H9 (cell line): ENCODE results near the gene STXBP5L. TPM values are rescaled to one million over a fixed set of nuclear protein-coding genes. Genes with fewer than 3 reads are reported as not detected.

ENCODE experiments used
- DNase-seq: peaks from one replicate; pipeline ENCODE4 v3.0.0-alpha.2; 2017
- H2AFZ ChIP-seq: one replicate; pipeline ENCODE4 v1.6.1; 2013; ENCODE audit warnings: mild to moderate bottlenecking, low read length, control low read depth, moderate library complexity
- H2AK5ac ChIP-seq: 2 replicates; pipeline ENCODE4 v1.6.1; 2013; ENCODE audit warnings: low read length, control low read depth, mixed read lengths; ENCODE audit not compliant: insufficient read length
- H2BK120ac ChIP-seq: one replicate; pipeline ENCODE4 v1.6.1; 2013; ENCODE audit warnings: low read depth, mild to moderate bottlenecking, low read length, control low read depth, inconsistent platforms; ENCODE audit not compliant: poor library complexity, severe bottlenecking
- H2BK12ac ChIP-seq: 2 replicates; pipeline ENCODE4 v1.6.1; 2013; ENCODE audit warnings: low read length, control low read depth, mixed read lengths, low read depth; ENCODE audit not compliant: insufficient read length
- H2BK15ac ChIP-seq: 2 replicates; pipeline ENCODE4 v1.6.1; 2013; ENCODE audit warnings: low read depth, low read length, control low read depth
- H2BK20ac ChIP-seq: one replicate; pipeline ENCODE4 v1.6.1; 2013; ENCODE audit warnings: low read depth, mild to moderate bottlenecking, low read length, control low read depth, inconsistent platforms; ENCODE audit not compliant: poor library complexity, severe bottlenecking
- H2BK5ac ChIP-seq: 2 replicates; pipeline ENCODE4 v1.6.1; 2013; ENCODE audit warnings: low read length, control low read depth, mixed read lengths; ENCODE audit not compliant: insufficient read length
- H3K14ac ChIP-seq: 2 replicates; pipeline ENCODE4 v1.6.1; 2013; ENCODE audit warnings: low read length, control low read depth; ENCODE audit not compliant: insufficient read depth
- H3K18ac ChIP-seq: 2 replicates; pipeline ENCODE4 v1.6.1; 2013; ENCODE audit warnings: low read depth, mild to moderate bottlenecking, mixed read lengths, low read length, control low read depth; ENCODE audit not compliant: insufficient read length
- H3K23ac ChIP-seq: 2 replicates; pipeline ENCODE4 v1.6.1; 2013; ENCODE audit warnings: low read length, control low read depth, mixed read lengths, low read depth; ENCODE audit not compliant: insufficient read length
- H3K23me2 ChIP-seq: 2 replicates; pipeline ENCODE4 v1.6.1; 2013; ENCODE audit warnings: low read depth, mild to moderate bottlenecking, mixed read lengths, low read length, control low read depth; ENCODE audit not compliant: insufficient read length, poor library complexity, severe bottlenecking
- H3K27ac ChIP-seq: 2 replicates; pipeline ENCODE4 v1.5.1; 2013; ENCODE audit warnings: low read length, control low read depth, mixed read lengths, low read depth; ENCODE audit not compliant: insufficient read length
- H3K27me3 ChIP-seq: 2 replicates; pipeline ENCODE4 v1.6.1; 2013; ENCODE audit warnings: low read length, control low read depth, inconsistent platforms; ENCODE audit not compliant: insufficient read depth
- H3K4ac ChIP-seq: 2 replicates; pipeline ENCODE4 v1.6.1; 2013; ENCODE audit warnings: low read depth, mild to moderate bottlenecking, control low read depth, inconsistent platforms, low read length, moderate library complexity
- H3K4me1 ChIP-seq: 2 replicates; pipeline ENCODE4 v1.6.1; 2013; ENCODE audit warnings: low read length, control low read depth, inconsistent platforms; ENCODE audit not compliant: insufficient read depth
- H3K4me2 ChIP-seq: 2 replicates; pipeline ENCODE4 v1.6.1; 2013; ENCODE audit warnings: low read length, control low read depth, mixed read lengths; ENCODE audit not compliant: insufficient read length, insufficient read depth
- H3K56ac ChIP-seq: 2 replicates; pipeline ENCODE4 v1.6.1; 2013; ENCODE audit warnings: low read depth, mild to moderate bottlenecking, mixed read lengths, low read length, control low read depth; ENCODE audit not compliant: insufficient read length
- H3K79me1 ChIP-seq: 2 replicates; pipeline ENCODE4 v1.6.1; 2013; ENCODE audit warnings: low read depth, mild to moderate bottlenecking, moderate library complexity, low read length, control low read depth, inconsistent platforms; ENCODE audit not compliant: insufficient read depth, poor library complexity, severe bottlenecking
- H3K79me2 ChIP-seq: 2 replicates; pipeline ENCODE4 v1.6.1; 2013; ENCODE audit warnings: low read length, control low read depth, inconsistent platforms; ENCODE audit not compliant: insufficient read depth
- H3K9ac ChIP-seq: 2 replicates; pipeline ENCODE4 v1.6.1; 2013; ENCODE audit warnings: low read length, control low read depth, mixed read lengths; ENCODE audit not compliant: insufficient read length; ENCODE audit errors: extremely low read depth
- H3K9me3 ChIP-seq: one replicate; pipeline ENCODE4 v1.6.1; 2013; ENCODE audit warnings: low read depth, low read length, inconsistent platforms; ENCODE audit not compliant: control insufficient read depth
- H3T11ph ChIP-seq: one replicate; pipeline ENCODE4 v1.6.1; 2013; ENCODE audit warnings: mild to moderate bottlenecking, low read length, control low read depth, inconsistent platforms
- H4K20me1 ChIP-seq: one replicate; pipeline ENCODE4 v1.6.1; 2013; ENCODE audit not compliant: control insufficient read depth, insufficient read length, insufficient read depth
- H4K5ac ChIP-seq: 2 replicates; pipeline ENCODE4 v1.6.1; 2013; ENCODE audit warnings: low read depth, mild to moderate bottlenecking, mixed read lengths, low read length, control low read depth; ENCODE audit not compliant: insufficient read length
- H4K8ac ChIP-seq: replicated peaks from 2 replicates; pipeline ENCODE4 v1.6.1; 2013; ENCODE audit warnings: low read length, control low read depth, mixed read lengths, low read depth; ENCODE audit not compliant: insufficient read length
- H4K91ac ChIP-seq: 2 replicates; pipeline ENCODE4 v1.6.1; 2013; ENCODE audit warnings: low read depth, mild to moderate bottlenecking, moderate library complexity, mixed read lengths, low read length, control low read depth; ENCODE audit not compliant: insufficient read length
- H3K27ac Mint-ChIP-seq, 3 experiments: 2 replicates in 2 of 3; 3 replicates in 1 of 3; pipeline ENCODE4 v1.8.0; 2020 to 2021; ENCODE audit warnings: mixed read lengths in 3 of 3, mild to moderate bottlenecking in 1 of 3, moderate library complexity in 1 of 3
- H3K27me3 Mint-ChIP-seq: 2 replicates; pipeline ENCODE4 v1.8.0; 2021; ENCODE audit warnings: low read depth, mild to moderate bottlenecking, moderate library complexity, mixed read lengths
- H3K36me3 Mint-ChIP-seq, 3 experiments: 2 replicates in 2 of 3; 3 replicates in 1 of 3; pipeline ENCODE4 v1.8.0; 2020 to 2021; ENCODE audit warnings: low read depth in 3 of 3, mixed read lengths in 3 of 3; ENCODE audit not compliant: insufficient read depth in 1 of 3
- H3K4me1 Mint-ChIP-seq, 2 experiments: 2 replicates each; pipeline ENCODE4 v1.8.0; 2020; ENCODE audit warnings: mixed read lengths in 2 of 2
- H3K4me3 Mint-ChIP-seq, 2 experiments: 2 replicates in 1 of 2; 3 replicates in 1 of 2; pipeline ENCODE4 v1.8.0; 2020 to 2021; ENCODE audit warnings: mild to moderate bottlenecking in 2 of 2, mixed read lengths in 2 of 2, moderate library complexity in 1 of 2
- H3K9me3 Mint-ChIP-seq, 2 experiments: 2 replicates in 1 of 2; 3 replicates in 1 of 2; pipeline ENCODE4 v1.8.0; 2020; ENCODE audit warnings: mild to moderate bottlenecking in 2 of 2, mixed read lengths in 2 of 2, moderate library complexity in 1 of 2
- WGBS: extraction: QIAGEN DNeasy Blood & Tissue Kit; methylation state at CpG from one replicate; pipeline ENCODE4 v1.1.7; 2013; ENCODE audit warnings: missing lambda C conversion rate, low lambda C conversion rate, mixed read lengths; ENCODE audit not compliant: insufficient read length; ENCODE audit errors: extremely low coverage; 5-methylcytosine and 5-hydroxymethylcytosine counted together
- total RNA-seq: library from RNA; stranded (reverse); gene quantifications from 2 replicates; pipeline ENCODE4 v1.2.1, GENCODE V29; 2021
- TF ChIP-seq, protein P1 (sequence below): fragments of 200-600 bp; sonication (generic); conservative IDR thresholded peaks from 3 replicates; pipeline ENCODE4 v1.8.0; 2021; ENCODE audit warnings: antibody characterized with exemption, mild to moderate bottlenecking

STXBP5L gene
- total RNA-seq, 1 experiment from 2014 or later = 4.7 TPM

- H3K4ac ChIP-seq = no peak overlapping the region
- H3K56ac ChIP-seq = no peak overlapping the region
- H3K27me3 Mint-ChIP-seq = no peaks in the 10 kb centered on the region
- H3K23me2 ChIP-seq = no peaks in the 10 kb centered on the region
- no peak overlapping the region for H2BK5ac ChIP-seq
- no peak overlapping the region for H2BK12ac ChIP-seq
- H3K27me3 ChIP-seq = no peaks in the 10 kb centered on the region
- H4K91ac ChIP-seq = no peak overlapping the region
- no peak overlapping the region for H3T11ph ChIP-seq
- no peak overlapping the region for H3K14ac ChIP-seq
- no peak overlapping the region for H3K23ac ChIP-seq
- H3K27ac ChIP-seq = no peak overlapping the region
- H3K9ac ChIP-seq = no peak overlapping the region
- H3K36me3 Mint-ChIP-seq = no peaks in the 10 kb centered on the region
- H3K79me2 ChIP-seq = no peaks in the 10 kb centered on the region
- no peak overlapping the region for H2AK5ac ChIP-seq
- H3K27ac Mint-ChIP-seq = no peak overlapping the region; a peak in 1 of 7 replicates
- H3K9me3 ChIP-seq = no peaks in the 10 kb centered on the region
- WGBS = no CpG with 5 or more reads among the region's 2 CpGs
- no peak overlapping the region for H3K4me2 ChIP-seq
- H3K18ac ChIP-seq = no peak overlapping the region
- peaks cover 4% of the 10 kb centered on the region in 2 experiments; a peak in 2 of 4 replicates for H3K4me1 Mint-ChIP-seq
- H4K8ac ChIP-seq = no peak overlapping the region
- H4K5ac ChIP-seq = no peak overlapping the region
- no peaks in the 10 kb centered on the region for H3K9me3 Mint-ChIP-seq
- no peak overlapping the region for H2AFZ ChIP-seq
- no peaks in the 10 kb centered on the region for H3K79me1 ChIP-seq
- TF ChIP-seq, protein P1, sequence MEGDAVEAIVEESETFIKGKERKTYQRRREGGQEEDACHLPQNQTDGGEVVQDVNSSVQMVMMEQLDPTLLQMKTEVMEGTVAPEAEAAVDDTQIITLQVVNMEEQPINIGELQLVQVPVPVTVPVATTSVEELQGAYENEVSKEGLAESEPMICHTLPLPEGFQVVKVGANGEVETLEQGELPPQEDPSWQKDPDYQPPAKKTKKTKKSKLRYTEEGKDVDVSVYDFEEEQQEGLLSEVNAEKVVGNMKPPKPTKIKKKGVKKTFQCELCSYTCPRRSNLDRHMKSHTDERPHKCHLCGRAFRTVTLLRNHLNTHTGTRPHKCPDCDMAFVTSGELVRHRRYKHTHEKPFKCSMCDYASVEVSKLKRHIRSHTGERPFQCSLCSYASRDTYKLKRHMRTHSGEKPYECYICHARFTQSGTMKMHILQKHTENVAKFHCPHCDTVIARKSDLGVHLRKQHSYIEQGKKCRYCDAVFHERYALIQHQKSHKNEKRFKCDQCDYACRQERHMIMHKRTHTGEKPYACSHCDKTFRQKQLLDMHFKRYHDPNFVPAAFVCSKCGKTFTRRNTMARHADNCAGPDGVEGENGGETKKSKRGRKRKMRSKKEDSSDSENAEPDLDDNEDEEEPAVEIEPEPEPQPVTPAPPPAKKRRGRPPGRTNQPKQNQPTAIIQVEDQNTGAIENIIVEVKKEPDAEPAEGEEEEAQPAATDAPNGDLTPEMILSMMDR = no peak
- DNase-seq = no peak
- H3K4me3 Mint-ChIP-seq = no peak overlapping the region
- no peak overlapping the region for H2BK120ac ChIP-seq
- H2BK20ac ChIP-seq = no peak overlapping the region
- H2BK15ac ChIP-seq = no peak overlapping the region
- no peaks in the 10 kb centered on the region for H3K4me1 ChIP-seq
- H4K20me1 ChIP-seq = no peaks in the 10 kb centered on the region
Observed at GRCh38 chr3:121223116-121223515, 315.1 kb downstream of the STXBP5L start.
